Measurements from ENCODE around the gene SHC4.

The SHC4 gene

GRCh38 chr15:48833526-48834239, 130.0 kb downstream of the SHC4 start:
- DNase-seq: no peak

GRCh38 chr15:48832648-48833047, 131.1 kb downstream of the SHC4 start:
- no peak for DNase-seq

GRCh38 chr15:48828906-48829305, 134.8 kb downstream of the SHC4 start:
- DNase-seq: no peak

- DNase-seq: no peak
These were observed 135.2 kb downstream of the SHC4 start for GRCh38 chr15:48828471-48828870.

GRCh38 chr15:48825075-48825474, 138.6 kb downstream of the SHC4 start:
- DNase-seq: no peak

GRCh38 chr15:48823706-48824105, 140.0 kb downstream of the SHC4 start:
- no peak for DNase-seq

- no peak for DNase-seq
These were observed 140.5 kb downstream of the SHC4 start for GRCh38 chr15:48823237-48823636.

GRCh38 chr15:48814286-48814685, 149.4 kb downstream of the SHC4 start:
- DNase-seq: no peak

GRCh38 chr15:48811325-48811958, 152.3 kb downstream of the SHC4 start:
- DNase-seq: no peak

GRCh38 chr15:48810414-48811324, 153.1 kb downstream of the SHC4 start, which contains the start of gene CEP152:
Gene CEP152 (minus strand): TSS chr15:48811069. CDS start chr15:48805649, 5,420 bp downstream.
- DNase-seq: peak; percentile 99

- DNase-seq: no peak
These were observed 157.6 kb downstream of the SHC4 start for GRCh38 chr15:48806151-48806550.

GRCh38 chr15:48805591-48805990, 158.1 kb downstream of the SHC4 start:
- no peak for DNase-seq

GRCh38 chr15:48803877-48804276, 159.8 kb downstream of the SHC4 start:
- peak; percentile 5 for DNase-seq

- DNase-seq: no peak
These were observed 160.9 kb downstream of the SHC4 start for GRCh38 chr15:48802867-48803266.

- no peak for DNase-seq
These were observed 161.5 kb downstream of the SHC4 start for GRCh38 chr15:48802257-48802656.

GRCh38 chr15:48800811-48801455, 162.8 kb downstream of the SHC4 start:
- DNase-seq: peak; percentile 10

GRCh38 chr15:48800245-48800644, 163.5 kb downstream of the SHC4 start:
- no peak for DNase-seq

- DNase-seq: peak; percentile 39
These were observed 165.4 kb downstream of the SHC4 start for GRCh38 chr15:48798319-48798718.

GRCh38 chr15:48796930-48797329, 166.8 kb downstream of the SHC4 start:
- DNase-seq: no peak

GRCh38 chr15:48796521-48796920, 167.2 kb downstream of the SHC4 start:
- no peak for DNase-seq

GRCh38 chr15:48795901-48796300, 167.8 kb downstream of the SHC4 start:
- DNase-seq: no peak

GRCh38 chr15:48794697-48795134, 169.0 kb downstream of the SHC4 start:
- DNase-seq: no peak

- DNase-seq: no peak
These were observed 171.3 kb downstream of the SHC4 start for GRCh38 chr15:48792408-48792807.

Data from NCI-H510A treated with DMSO at 0.1 percent for 48 hours (cell line).